Activated CD4-positive, CD25-positive, alpha-beta regulatory T cell treated with anti-CD3 and anti-CD28 coated beads, Interleukin-2, amount 50 U/mL, for 16 hours (primary cell): ENCODE measurements around the gene PPP2R3A.
"Not testable (repeated sequence)": the region's sequence is repeated elsewhere in the genome, so short reads cannot be mapped to it uniquely, and the experiment has no call there.

Experiments
- DNase-seq: peaks from one replicate; pipeline ENCODE4 v3.0.0-alpha.2; 2020; ENCODE audit warnings: low read depth, low spot score

The PPP2R3A gene

GRCh38 chr3:136093771-136094170, 128.2 kb downstream of the PPP2R3A start:
- no peak for DNase-seq

- DNase-seq: no peak
Measured at GRCh38 chr3:136105044-136105443, 139.5 kb downstream of the PPP2R3A start.

DNA sequence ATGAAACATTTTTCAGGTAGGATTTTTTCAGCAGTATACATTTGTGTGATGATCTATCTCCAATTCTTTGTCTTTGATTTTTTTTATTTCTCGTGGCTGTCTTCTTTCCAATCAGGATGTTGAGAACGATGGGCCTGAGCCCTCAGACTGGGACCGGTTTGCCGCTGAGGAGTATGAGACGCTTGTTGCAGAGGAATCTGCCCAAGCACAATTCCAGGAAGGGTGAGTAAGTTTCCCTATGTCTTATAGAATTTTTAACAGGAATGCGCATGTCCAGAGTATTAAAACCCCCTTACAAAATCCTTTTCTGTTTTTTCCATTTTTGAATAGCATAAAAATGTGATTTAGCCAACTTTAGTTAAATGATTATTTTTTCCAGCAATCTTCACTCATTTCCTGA, 140.6 kb downstream of the PPP2R3A start:
- DNase-seq: no peak

DNA sequence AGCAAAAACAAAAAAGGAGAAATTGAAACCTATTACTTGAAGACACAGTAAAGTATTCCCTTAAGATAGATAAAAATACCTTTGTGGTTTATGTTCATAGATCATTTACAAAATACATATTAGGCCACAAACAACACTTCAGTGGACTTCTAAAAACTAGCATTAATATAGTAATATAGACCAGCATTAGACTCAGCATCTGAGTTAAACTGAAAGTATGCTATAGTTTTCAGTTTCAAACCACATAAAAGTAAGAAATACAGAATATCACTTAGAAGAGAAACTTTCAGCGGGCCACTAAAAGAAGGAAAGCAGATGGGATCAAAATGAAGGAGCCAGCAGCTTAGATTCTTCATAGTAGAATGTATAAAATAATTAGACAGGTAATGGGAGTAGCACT, 144.0 kb downstream of the PPP2R3A start:
- DNase-seq: no peak

- no peak for DNase-seq
Measured at GRCh38 chr3:136110481-136110880, 145.0 kb downstream of the PPP2R3A start.

GRCh38 chr3:136114421-136114820, 148.9 kb downstream of the PPP2R3A start:
- no peak for DNase-seq

- DNase-seq: not testable (repeated sequence)
Measured at GRCh38 chr3:136119332-136119731, 153.8 kb downstream of the PPP2R3A start.

- DNase-seq: not testable (repeated sequence)
Measured at GRCh38 chr3:136119783-136120182, 154.3 kb downstream of the PPP2R3A start.

DNA sequence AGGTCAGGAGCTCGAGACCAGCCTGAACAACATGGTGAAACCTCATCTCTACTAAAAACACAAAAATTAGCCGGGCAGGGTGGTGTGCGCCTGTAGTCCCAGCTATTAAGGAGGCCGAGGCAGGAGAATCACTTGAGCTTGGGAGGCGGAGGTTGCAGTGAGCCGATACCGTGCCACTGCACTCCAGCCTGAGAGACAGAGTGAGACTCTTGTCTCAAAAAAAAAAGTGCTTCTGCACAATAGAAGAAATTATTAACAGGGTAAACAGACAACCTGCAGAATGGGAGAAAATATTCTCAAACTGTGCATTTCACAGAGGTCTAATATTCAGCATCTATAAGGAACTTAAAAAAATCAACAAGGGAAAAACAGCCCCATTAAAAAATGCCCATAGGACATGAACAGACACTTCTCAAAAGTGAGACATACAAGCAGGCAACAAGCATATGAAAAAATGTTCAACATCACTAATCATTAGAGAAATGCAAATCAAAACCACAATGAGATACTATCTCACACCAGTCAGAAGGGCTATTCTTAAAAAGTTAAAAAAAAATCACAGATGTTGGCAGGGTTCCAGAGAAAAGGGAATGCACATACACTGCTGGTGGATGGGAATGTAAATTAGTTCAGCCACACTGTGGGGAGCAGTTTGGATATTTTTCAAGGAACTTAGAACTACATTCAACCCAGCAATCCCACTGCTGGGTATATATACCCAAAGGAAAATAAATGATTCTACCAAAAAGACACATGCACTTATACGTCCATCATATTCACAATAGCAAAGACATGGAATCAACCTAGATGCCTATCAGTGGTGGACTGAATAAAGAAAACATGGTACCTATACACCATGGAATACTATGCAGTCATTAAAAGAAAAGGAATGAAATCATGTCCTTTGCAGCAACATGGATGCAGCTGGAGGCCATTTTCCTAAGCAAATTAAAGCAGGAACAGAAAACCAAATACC, 155.1 kb downstream of the PPP2R3A start:
- no peak for DNase-seq

- no peak for DNase-seq
Measured at GRCh38 chr3:136122006-136122405, 156.5 kb downstream of the PPP2R3A start.

- DNase-seq: not testable (repeated sequence)
Measured at GRCh38 chr3:136131647-136132046, 166.1 kb downstream of the PPP2R3A start.

DNA sequence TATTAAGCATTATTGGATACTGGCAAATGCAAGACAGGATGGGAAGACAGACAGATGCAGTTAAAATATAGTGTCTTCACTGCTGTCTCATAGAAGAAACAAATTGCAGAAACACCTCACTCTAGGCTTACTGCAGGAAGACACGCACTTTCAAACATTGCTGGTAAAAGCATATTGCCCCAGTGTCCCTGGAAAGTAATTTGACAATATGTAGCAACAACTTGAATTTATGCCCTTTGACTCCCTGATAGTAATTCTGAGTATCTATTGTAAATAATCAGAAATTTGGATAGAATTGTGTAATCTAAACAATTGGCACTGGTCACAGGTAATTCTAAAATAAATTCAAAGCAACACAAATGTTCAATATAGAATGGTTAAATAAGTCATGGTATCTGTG, 168.6 kb downstream of the PPP2R3A start:
- DNase-seq: no peak

GRCh38 chr3:136135039-136135802, 169.7 kb downstream of the PPP2R3A start:
- DNase-seq: no peak

GRCh38 chr3:136136454-136136853, 170.9 kb downstream of the PPP2R3A start:
- no peak for DNase-seq

DNA sequence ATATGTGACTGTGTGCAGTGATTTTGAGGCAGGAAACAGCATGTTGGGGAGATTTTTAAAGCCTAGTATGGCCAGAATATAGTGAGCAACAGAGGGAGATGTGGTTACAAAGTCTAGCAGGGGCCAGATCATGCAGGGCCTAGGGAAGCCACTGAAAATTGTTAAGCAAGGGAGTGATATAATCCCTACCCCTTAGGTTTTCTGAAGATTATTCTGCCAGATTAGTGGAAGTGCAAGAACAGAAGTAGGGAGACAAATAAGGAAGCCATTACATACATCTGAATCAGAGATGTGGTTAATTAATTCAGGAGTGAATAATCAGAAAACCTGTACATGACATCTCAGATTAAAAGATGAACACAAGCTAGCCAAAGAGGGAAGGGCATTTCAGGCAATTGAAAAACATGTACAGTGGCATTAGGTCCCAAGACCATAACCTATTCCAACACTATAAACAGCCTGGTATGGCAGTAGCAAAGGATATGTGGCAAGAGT, 175.8 kb downstream of the PPP2R3A start:
- no peak for DNase-seq

- DNase-seq: no peak
Measured at GRCh38 chr3:136141891-136142290, 176.4 kb downstream of the PPP2R3A start.

DNA sequence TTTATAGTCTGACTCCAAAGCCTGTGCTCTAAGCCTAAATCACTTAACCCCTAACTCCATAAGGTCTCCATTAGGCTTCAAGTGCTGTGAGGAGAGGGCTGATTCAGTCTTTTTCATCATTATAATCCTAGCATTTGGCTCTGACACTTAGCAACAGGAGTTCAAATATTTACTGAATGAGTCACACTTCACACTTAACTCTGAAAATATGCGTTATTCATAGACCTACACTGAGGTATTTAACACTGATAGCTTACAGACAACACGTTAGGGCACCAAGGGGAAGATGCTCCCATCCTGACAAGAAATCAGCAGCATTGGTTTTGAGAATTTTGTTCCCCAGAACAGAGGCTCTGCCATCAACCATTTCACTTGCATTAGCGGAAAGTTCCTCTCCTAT, 177.1 kb downstream of the PPP2R3A start:
- no peak for DNase-seq

GRCh38 chr3:136144397-136144796, 178.9 kb downstream of the PPP2R3A start:
- not testable (repeated sequence) for DNase-seq

DNA sequence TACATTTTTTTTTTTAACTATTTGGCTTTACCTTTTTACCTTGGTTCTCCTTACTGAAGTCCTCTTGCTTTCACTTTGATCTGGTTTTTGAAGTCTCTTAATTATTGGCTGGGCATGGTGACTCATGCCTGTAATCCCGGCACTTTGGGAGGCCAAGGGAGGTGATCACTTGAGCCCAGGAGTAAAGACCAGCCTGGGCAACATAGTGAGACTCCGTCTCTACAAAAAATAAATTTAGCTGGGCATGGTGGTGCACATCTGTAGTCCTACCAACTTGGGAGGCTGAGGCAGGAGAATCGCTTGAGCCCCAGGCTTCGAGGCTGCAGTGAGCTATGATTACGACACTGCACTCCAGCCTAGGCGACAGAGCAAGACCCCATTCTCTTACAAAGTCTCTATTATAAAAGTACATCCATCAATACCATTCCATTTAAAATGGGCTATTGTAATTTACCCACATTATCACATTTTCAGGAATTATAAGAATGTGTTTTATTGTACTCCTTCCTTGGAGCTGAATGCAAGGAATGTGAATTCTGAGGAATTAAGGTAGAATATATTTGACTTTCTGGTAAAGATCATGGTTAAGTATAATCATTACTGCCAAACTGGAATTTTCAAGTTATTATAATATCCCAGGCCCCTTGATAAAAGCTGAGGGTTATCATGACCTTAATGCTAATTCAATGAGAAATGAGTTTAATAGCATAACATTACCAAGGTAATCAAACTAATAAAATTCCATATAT, 181.6 kb downstream of the PPP2R3A start:
- no peak for DNase-seq

GRCh38 chr3:136149667-136150066, 184.1 kb downstream of the PPP2R3A start:
- DNase-seq: no peak

DNA sequence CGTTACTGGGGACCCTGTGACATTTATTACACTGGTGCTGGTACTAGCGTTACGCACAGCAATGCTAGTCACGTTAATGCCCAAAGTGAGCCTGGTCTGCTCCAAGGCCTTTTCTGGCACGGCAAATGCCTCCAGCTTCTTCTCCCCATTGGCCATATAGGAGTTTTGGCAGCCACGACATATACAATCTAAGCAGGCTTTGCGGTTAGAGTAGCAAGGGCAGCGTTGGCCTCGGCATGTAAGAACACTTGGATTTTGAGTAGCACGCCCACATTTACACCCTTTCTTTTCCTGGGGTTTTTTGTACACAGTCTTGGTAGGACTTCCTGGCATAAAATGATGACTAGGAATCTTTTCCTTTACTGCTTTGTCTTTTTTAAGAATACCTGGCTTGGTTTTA, 185.7 kb downstream of the PPP2R3A start:
- DNase-seq: no peak
